AG10803 (cell line): ENCODE measurements around the gene CENPP.

Experiments
- DNase-seq: peaks from one replicate; pipeline ENCODE4 v3.0.0; 2010; ENCODE audit warnings: low read depth
- H3K4me3 ChIP-seq: 2 replicates; pipeline ENCODE4 v1.5.1; 2011; ENCODE audit warnings: mild to moderate bottlenecking, low read length, control low read depth
- TF ChIP-seq, protein P1 (sequence below): conservative IDR thresholded peaks from 2 replicates; pipeline ENCODE4 v1.5.1; 2011; ENCODE audit warnings: mild to moderate bottlenecking, low read length, control low read depth, inconsistent platforms

Gene CENPP

DNA sequence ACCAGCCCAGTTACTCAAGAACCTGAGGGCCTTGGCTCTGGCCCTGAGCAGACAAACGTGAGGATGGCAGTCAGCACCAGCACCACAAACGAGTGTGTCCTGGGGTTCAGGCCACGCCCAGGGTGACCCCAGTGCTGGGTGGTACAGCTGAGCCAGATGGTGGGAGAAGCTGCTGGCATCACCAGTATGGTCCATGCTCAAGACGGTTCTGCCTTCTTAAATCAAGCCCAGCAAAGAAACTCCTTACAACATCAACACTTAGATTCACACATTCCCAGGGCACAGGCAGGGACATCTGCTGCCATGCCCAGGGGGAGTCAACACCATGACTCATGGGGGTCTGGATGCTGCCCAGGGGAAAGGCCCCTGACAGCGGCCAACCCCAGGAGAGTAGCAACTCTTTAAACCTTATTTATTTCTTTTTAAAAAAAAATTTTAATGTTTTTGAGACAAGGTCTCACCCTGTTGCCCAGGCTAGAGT lies 312.9 kb downstream of the CENPP start:
- DNase-seq = peak; percentile 47
- TF ChIP-seq, protein P1, sequence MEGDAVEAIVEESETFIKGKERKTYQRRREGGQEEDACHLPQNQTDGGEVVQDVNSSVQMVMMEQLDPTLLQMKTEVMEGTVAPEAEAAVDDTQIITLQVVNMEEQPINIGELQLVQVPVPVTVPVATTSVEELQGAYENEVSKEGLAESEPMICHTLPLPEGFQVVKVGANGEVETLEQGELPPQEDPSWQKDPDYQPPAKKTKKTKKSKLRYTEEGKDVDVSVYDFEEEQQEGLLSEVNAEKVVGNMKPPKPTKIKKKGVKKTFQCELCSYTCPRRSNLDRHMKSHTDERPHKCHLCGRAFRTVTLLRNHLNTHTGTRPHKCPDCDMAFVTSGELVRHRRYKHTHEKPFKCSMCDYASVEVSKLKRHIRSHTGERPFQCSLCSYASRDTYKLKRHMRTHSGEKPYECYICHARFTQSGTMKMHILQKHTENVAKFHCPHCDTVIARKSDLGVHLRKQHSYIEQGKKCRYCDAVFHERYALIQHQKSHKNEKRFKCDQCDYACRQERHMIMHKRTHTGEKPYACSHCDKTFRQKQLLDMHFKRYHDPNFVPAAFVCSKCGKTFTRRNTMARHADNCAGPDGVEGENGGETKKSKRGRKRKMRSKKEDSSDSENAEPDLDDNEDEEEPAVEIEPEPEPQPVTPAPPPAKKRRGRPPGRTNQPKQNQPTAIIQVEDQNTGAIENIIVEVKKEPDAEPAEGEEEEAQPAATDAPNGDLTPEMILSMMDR = no peak

DNA sequence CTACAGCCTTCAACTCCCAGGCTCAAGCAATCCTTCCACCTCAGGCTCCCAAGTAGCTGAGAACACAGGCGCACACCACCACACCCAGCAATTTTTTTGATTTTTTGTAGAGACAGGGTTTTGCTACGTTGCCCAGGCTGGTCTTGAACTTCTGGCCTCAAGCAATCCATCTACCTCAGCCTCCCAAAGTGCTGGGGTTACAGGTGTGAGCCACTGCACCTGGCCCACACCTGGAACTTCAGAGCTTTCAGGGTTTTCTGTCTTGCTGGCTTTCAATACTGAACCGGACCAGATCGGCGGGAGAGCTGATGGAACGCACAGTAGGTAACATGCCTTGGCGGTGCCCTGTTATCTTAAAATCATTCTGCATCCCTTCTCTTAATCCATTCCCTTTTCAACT lies 313.4 kb downstream of the CENPP start:
- H3K4me3 ChIP-seq = no peak overlapping the region
- TF ChIP-seq, protein P1 = no peak
- no peak for DNase-seq

More for the DNA sequence above, 312.9 kb downstream of the CENPP start:
- no peak overlapping the region for H3K4me3 ChIP-seq

DNA sequence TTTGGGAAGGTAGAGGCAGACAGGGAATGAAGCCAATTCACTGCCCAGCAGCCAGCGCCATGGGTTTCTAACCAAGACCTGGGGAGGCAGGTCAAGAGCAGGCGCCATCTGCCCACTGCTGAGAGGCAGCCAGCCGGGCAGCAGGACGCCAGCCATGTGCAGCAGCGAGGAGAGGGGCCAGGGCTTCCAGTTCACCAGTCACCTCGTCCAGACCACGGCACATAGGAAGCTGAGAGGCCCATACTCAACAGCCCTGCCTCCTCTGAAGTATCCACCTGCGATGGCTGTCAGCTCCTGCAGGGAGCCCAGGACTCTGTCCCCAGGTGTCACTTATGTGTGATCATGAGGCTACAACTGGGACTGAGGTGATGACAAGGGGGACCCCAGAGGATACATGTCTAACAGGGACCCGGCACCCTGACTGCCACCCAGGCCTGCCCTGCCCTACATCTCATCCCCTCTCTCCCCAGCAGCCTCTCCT lies 314.1 kb downstream of the CENPP start:
- TF ChIP-seq, protein P1 = no peak
- no peak for DNase-seq
- H3K4me3 ChIP-seq = no peak overlapping the region

DNA sequence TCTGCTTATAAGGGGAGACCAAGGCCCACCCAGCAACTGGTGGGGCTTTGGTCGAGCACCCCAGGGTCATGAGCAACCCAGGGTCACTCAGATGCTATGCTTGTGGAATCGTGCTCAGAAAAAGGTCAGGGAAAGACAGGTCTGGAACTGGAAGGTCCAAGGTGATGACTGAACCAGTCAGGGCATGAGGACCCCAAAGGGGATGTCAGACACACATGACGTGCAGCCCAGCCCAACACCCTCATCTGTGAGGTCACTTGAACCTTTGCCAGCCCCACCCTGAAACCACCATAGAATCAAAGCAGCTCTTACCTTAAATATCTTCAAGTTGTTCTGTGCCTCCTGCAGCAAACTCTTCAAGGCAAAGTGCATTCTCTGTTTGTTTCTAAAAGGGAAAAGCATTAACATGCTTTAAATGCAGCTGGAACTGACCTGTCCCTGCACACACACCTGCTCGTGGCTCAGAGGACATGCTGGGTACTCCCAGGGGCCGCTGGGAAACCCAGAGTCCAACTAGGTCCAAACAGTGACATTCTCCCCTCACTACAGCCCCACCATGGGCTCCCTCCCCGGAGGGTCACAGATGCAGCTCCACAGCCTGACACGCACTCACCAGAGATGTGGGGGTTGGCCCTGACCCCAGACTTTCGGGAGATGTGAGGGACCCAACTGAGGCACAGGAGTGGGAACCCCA lies 314.8 kb downstream of the CENPP start:
- DNase-seq = no peak
- no peak overlapping the region for H3K4me3 ChIP-seq
- TF ChIP-seq, protein P1 = no peak

DNA sequence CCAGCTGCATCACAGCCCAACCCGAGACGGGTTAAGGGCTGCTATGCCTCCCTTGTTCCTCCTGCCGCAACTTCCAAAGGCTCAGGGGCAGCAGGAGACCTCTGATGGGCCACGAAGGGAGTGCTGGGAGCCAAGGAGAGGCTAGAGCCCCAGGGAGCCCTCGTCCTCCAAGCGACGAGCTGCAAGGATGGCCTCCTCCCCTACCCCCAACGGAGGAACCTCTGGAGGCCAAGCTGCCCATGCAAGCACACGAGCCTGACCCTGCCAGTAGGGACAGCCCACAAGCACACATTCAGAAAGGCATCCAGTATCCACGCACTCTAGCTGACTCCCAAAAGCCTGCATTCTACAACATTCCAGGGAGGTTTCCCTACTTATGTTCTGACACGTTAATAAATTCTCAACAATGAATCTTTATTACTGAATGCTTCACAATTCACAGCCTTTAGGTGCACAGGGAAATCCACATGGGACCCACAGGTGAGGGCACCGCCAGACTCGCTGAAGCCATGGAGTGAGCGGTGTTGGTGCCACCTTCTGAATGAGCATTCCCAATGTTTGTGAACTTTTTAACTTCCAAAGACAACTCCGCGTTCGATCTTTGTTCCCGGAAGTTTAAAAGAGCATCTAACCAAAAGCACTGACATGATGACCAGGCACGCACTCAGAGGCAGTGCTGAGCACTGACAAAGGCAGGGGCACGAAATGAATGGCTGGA lies 315.5 kb downstream of the CENPP start:
- no peak overlapping the region for H3K4me3 ChIP-seq
- DNase-seq = no peak
- TF ChIP-seq, protein P1 = no peak

DNA sequence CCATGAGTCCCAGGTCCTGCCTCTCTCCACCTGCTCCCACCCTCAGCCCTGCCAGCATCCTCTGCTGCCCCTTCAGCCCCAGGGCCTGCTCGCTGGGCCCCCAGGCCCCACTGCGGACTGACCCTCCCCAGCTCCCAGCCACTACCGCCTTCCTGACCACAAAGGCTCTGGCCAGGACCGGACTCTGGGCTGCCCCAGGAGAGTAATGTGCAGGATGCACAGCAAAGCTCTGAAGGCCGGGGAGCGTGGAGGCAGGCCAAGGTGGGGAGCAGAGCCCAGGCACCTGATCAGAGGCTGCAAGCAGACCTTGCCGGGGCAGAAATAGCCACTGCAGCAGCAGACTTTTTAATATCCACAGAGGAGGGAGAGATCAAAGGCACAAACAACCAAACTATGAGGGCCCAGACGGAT lies 316.3 kb downstream of the CENPP start:
- DNase-seq = no peak
- no peak overlapping the region for H3K4me3 ChIP-seq
- TF ChIP-seq, protein P1 = no peak

DNA sequence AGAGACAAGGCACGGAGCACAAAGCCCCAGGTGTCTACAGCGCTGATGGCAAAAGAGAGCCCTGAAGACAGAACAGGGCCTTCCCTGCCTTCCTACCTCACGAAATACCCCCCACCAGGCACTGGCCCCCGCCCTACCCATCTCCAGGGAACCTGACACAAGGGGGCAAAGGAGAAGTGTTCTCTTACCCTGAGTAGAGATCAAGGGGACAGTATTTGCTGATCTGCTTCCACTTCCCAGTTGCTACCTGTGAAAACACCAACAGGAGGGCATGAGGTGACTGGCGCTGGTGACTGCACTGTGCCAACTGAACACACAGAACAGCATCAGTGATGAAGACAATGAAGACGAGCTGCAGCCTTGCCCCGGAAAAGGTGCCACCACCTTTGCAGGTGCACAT lies 316.8 kb downstream of the CENPP start:
- no peak overlapping the region for H3K4me3 ChIP-seq
- TF ChIP-seq, protein P1 = no peak
- DNase-seq = no peak
